ENCODE results near the gene EMC8. TPM values are rescaled to one million over a fixed set of nuclear protein-coding genes. Genes with fewer than 3 reads are reported as not detected.
"Not testable (repeated sequence)": the region's sequence is repeated elsewhere in the genome, so short reads cannot be mapped to it uniquely, and the experiment has no call there.

EMC8 gene
- 21.4 TPM for total RNA-seq

GRCh38 chr16:85799497-85800320, at the start of gene EMC8, which contains the start of gene COX4I1:
Gene EMC8, minus strand, starts transcription at chr16:85799544. Its CDS starts 249 bp downstream, at chr16:85799295.
Gene COX4I1, plus strand, starts transcription at chr16:85799695. Its CDS starts 1,511 bp downstream, at chr16:85801206.
- peak; percentile 97 for DNase-seq (ENCODE audit: low spot score)

GRCh38 chr16:85848986-85849385, 49.6 kb upstream of the EMC8 start:
- DNase-seq (ENCODE audit: low spot score) = no peak

DNA sequence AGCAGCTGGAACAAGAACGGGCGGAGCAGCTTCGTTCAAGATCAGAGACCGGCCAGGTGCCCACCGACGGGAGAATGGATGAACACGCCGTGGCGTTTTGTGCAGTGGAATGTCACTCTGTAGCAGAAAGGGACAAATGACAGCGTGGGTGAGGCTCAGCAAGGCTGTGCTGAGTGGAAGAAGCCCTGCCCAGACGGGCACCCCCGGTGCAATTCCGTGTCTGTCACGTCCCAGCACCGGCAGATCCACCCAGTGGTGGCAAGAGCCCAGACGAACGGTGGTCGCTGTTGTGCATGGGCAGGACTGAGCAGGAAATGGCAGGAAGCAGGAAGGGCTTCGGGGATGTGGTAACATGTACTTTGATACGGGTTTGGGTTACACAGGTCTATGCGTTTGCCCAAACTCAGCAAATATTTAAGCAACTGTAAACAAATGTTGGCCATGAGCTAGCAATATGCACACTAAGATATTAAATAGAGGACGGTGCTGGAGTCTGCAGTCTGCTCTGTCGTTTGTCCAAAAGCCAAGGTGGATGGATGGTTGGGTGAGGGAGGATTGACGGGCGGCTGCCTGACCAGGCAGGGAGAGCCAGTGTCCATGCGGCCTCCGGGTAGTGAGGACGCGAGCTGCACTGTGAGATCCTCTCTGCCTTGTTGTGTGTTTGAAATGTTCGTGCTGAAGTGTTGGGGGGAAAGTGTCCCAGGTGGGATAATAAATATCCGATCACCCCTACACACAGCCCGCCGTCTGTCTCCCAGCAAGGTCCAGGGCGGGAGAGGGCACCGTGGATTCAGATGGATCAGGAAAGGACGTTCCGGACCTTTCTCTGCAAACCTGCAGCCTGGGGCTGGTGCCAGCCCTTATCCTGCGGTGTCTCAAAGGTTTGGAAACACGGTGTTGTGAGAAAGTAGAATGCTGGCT, 48.6 kb upstream of the EMC8 start:
- DNase-seq (ENCODE audit: low spot score) = no peak

DNA sequence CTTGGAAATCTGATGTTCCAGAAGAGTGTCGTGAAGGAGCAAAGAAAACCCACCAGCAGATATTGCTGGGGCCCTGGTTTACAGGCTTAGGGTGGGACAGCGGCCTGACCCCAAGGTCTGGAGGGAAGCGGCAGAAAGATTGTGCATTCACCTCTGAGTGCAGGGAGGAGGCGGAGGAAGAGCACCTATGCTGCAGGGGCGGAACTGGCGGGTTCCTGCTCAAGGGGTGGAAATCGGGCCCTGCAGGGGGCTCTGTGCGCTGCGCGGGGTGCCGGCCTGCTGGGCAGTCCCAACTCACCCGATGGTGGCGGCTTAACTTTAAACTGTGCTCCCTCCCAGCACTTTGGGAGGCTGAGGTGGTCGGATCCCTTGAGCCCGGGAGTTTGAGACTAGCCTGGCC, 47.7 kb upstream of the EMC8 start:
- DNase-seq (ENCODE audit: low spot score) = no peak

DNA sequence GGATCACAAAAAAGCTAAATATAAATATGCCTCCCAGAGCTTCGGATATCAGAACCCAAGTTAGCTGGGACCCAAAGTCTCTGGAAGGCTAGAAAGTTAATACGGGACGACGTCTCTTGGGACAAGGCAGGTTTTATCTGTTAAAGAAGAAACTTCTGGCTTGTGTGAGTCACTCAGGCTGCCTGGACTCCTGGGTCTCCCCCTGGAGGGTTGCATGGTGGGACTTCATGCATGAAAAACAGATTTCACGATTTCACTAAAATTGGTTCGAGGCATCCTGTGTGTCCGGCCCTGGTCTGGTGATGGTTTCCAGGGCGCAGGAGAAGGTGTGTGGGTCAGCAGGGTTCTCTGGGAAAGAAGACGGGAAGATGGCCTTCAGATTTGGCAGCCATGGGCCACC, 47.1 kb upstream of the EMC8 start:
- no peak for DNase-seq (ENCODE audit: low spot score)

GRCh38 chr16:85845266-85845665, 45.9 kb upstream of the EMC8 start:
- no peak for DNase-seq (ENCODE audit: low spot score)

DNA sequence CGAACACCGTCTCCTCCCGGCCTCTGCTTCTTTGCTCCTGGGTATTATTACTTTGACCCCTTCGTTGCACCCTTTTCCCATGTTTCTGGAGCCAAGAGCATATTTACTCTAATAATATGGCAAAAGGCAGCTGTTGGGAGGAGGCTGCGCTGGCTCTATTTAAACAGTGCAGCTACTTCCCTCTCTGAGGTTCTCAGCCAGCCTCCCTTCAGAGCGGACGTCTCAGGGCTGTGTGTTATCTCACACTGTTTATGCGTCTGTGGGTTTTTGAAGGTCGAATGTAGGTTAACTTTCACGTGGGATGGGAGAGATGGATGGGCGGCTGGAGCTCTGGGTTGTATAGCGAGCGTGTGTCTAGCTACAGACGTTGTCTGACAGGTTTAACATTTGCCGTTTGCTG, 45.4 kb upstream of the EMC8 start:
- DNase-seq (ENCODE audit: low spot score) = peak; percentile 36

- no peak for DNase-seq (ENCODE audit: low spot score)
Measured at GRCh38 chr16:85844169-85844481, 44.8 kb upstream of the EMC8 start.

DNA sequence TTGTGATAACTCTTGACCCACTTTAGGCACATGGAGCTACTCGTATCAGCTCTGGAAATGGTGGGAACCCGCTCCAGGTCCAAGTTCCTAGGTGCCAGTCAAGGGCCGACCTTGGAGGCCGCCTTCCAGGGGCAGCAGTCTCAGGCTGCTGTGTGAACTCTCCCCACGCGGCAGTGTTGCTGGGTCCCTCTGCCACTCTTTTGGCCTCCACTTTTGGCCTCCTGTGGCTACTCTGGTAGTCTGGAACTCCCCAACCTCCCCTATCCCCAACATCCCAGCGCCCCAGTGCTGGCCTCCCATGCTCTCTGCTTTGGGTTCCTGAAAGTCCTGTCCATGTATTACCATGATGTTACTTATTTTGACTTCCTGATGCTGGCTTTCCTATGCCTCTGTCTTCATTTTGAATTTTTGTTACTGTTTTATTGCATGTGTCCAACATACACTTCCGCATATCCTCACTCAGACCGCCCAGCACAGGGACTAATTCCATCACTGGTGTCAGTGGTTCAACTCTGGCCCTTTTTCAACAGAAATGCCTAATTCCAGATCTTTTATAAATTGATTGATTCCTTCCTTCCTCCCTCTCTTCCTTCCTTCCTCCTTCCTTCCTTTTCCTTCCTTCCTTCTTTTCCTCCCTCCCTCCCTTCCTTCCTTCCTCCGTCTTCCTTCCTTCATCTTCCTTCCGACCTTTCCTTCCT, 44.3 kb upstream of the EMC8 start:
- DNase-seq (ENCODE audit: low spot score) = no peak

GRCh38 chr16:85842848-85843247, 43.5 kb upstream of the EMC8 start:
- DNase-seq (ENCODE audit: low spot score) = no peak

DNA sequence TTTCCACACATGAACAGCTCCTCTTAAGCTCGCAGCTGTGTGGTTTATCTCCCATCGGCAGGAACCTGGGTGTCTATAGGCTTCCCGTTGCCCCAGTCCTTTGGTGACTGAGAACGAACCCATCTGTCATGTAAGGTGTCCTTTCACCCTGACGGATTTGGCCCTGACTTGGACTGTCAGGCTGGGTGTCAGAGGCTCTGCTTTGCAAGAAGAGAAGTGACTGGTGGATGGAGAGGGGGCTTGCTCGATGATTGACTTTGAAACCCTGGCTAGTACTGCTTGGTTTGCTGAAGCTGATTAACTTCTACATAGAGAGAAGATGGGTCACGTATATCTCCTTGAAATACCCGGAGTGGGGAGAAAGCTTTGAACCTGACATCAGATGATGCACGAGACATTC, 43.1 kb upstream of the EMC8 start:
- no peak for DNase-seq (ENCODE audit: low spot score)

DNA sequence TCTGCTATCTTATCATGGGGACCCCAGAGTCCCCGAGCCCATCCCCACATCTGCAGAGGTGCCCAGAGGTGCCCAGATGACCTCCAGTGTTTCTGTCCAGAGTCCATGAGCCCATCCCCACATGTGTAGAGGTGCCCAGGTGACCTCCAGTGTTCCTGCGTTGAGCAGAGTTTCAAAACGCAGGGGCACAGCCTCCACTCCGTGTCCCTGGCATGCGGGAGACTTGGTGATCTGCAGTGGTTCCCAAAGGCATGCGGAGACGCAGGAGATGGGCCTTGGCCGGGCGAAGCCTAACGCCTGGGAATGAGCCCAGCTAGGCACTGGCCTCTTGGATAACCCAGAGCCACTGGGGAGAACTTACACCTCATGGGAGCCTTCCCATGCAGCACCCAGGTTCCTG, 41.5 kb upstream of the EMC8 start:
- no peak for DNase-seq (ENCODE audit: low spot score)

DNA sequence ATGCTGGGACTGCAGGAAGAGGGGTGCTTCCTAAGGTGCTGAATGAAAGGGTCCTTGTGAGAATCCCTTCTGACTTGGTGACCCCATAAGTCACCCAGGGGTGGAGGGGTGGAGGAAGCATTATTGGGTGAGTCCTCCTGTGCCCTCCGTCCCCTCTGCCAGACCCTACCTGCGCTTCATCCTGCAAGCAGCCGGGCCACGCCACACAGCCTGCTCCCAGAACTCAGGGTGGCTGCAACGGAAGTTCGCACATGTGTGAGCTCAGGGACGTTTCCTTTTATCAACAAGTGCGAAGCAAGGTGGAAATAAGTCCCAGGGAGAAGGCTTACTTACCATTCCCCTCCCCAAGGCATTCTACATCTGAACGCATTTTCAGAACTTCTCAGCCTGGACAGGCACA, 41.1 kb upstream of the EMC8 start:
- no peak for DNase-seq (ENCODE audit: low spot score)

GRCh38 chr16:85839681-85840240, 40.4 kb upstream of the EMC8 start:
- DNase-seq (ENCODE audit: low spot score) = no peak

GRCh38 chr16:85838876-85839585, 39.7 kb upstream of the EMC8 start:
- no peak for DNase-seq (ENCODE audit: low spot score)

- DNase-seq (ENCODE audit: low spot score) = no peak
Measured at GRCh38 chr16:85838381-85838780, 39.0 kb upstream of the EMC8 start.

- DNase-seq (ENCODE audit: low spot score) = not testable (repeated sequence)
Measured at GRCh38 chr16:85837654-85838053, 38.3 kb upstream of the EMC8 start.

DNA sequence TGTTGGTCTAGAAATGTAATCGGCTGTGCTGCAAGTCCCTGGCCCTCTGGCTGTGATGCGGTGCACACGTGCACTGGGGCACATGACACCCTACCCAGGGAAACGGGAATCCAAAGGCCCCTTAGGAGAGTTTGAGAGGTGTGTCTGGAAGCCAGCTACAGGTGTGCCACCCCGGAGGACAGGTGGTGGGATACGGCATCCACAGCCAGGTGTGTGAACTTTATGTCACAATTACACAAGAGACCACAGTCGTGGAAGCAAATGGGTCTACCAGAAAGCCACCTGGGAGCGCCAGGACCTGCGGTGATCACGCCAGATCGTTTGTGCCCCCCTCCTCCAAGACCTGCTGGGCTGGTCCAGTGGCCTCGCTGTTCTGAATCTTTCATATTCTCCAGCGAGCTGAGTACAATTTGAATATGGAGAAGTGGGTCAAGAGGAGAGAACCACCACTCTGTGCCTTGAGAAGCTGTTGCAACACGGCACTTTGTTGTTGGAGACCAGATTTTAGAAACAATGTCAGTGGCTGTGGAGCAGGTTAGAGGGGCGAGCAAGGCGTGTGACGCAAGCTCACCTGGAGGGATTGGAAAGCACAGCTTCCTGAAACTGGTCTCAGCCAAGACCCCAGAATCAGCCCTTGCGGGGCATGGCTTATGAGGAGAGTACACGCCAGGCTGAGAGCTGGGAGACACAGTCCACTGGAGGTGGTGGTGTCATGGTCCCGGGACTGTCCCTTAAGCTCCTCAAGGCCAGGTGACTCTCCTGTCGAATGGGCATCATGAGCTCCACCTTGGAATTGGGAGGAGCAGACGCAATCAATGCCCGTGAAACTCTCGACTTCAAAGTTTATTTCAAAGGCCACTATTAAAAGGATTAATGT, 37.6 kb upstream of the EMC8 start:
- DNase-seq (ENCODE audit: low spot score) = no peak

DNA sequence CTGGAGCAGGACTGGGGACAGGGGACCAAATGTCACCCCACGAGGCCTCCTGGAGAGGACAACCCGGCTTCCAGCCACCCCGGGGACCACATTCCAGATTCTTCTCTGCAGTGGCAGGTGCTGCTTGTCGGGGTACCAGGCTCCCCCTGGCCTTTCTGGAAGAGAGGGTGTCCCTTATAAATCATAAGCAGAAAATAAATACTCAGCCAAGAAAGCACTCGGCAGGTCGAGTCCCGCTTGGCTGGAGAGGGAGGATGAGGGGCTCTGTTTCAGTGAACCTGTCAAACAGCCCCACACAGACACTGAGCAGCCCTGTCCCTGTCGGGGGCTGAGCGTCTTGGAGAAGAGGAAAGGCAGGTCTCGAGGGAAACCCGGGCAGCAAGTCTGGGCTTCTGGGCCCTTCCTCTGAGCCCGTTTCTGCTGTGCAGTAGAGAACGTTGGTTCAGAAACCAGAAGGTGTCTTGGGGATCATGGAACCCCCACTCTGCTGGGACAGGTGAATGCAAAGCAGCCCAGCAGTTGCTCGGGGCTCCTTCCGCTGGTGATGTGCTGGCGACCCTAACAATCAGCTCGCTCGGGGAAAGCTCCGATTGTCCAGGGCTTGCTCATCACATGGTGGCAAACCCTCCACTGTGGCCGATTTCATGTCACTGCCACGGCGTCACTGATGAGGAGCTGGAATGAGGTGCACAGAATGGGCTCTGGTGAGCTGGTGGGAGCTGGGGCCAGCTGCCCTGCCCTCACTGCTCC, 36.8 kb upstream of the EMC8 start:
- no peak for DNase-seq (ENCODE audit: low spot score)
